Activated naive CD8-positive, alpha-beta T cell treated with anti-CD3 and anti-CD28 coated beads, Interleukin-2, amount 50 U/mL, for 16 hours (primary cell): ENCODE results near the gene AKAP12.
"Not testable (repeated sequence)": the region's sequence is repeated elsewhere in the genome, so short reads cannot be mapped to it uniquely, and the experiment has no call there.

ENCODE experiments used
- DNase-seq: peaks from one replicate; pipeline ENCODE4 v3.0.0-alpha.2; 2020; ENCODE audit warnings: low read depth, low spot score

Gene AKAP12

DNA sequence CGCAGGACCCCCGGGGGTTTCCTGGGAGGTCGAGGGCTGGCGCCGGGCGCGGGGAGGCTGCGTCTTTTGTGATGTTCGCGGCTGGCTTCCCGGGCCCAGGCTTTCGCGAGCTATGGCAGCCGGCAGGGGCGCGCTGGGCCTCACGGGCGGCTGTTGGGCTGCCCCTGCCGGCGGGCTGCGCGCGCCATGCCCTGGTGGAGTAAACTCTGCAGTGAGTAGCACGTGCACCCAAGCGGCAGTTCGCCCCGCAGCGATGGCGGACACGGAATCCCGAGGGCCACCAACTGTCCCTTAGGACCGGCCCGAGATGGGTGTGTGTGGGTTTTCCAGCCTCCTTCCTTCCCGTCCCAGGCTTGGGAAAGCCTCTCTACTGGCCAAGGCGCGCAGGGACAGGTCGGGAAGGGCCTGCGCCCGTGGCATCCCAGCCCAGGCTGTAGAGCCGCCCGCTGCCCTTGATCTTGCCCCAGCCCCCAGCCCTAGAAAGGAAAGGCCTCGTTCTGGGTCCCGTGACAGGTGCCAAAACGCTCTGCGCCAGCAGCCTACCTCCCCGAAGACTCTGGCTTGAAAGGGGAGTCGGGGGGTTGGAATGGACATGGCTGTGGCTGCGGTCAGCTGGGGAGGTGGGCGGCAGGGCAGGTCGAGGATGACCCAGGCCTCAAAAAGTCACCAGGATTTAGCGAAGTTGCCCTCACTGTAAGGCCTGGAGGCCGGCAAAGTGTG, 101.9 kb downstream of the AKAP12 start:
- no peak for DNase-seq

DNA sequence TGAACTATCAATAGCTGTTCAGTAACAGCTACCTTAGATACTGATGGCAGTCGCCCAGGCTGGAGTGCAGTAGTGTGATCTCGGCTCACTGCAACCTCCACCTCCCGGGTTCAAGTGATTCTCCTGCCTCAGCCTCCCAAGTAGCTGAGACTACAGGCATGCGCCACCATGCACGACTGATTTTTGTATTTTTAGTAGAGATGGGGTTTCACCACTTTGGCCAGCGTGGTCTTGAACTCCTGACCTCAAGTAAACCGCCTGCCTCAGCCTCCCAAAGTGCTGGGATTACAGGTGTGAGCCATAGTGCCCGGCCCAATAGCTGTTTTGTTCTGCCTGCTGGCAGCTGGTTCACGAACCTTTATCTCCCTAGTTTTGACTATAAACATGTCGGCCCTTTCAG, 103.0 kb downstream of the AKAP12 start:
- DNase-seq, result not testable (repeated sequence)

DNA sequence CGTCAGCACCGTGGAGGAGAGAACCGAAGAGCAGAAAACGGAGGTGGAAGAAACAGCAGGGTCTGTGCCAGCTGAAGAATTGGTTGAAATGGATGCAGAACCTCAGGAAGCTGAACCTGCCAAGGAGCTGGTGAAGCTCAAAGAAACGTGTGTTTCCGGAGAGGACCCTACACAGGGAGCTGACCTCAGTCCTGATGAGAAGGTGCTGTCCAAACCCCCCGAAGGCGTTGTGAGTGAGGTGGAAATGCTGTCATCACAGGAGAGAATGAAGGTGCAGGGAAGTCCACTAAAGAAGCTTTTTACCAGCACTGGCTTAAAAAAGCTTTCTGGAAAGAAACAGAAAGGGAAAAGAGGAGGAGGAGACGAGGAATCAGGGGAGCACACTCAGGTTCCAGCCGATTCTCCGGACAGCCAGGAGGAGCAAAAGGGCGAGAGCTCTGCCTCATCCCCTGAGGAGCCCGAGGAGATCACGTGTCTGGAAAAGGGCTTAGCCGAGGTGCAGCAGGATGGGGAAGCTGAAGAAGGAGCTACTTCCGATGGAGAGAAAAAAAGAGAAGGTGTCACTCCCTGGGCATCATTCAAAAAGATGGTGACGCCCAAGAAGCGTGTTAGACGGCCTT, 110.0 kb downstream of the AKAP12 start:
- DNase-seq, result no peak

DNA sequence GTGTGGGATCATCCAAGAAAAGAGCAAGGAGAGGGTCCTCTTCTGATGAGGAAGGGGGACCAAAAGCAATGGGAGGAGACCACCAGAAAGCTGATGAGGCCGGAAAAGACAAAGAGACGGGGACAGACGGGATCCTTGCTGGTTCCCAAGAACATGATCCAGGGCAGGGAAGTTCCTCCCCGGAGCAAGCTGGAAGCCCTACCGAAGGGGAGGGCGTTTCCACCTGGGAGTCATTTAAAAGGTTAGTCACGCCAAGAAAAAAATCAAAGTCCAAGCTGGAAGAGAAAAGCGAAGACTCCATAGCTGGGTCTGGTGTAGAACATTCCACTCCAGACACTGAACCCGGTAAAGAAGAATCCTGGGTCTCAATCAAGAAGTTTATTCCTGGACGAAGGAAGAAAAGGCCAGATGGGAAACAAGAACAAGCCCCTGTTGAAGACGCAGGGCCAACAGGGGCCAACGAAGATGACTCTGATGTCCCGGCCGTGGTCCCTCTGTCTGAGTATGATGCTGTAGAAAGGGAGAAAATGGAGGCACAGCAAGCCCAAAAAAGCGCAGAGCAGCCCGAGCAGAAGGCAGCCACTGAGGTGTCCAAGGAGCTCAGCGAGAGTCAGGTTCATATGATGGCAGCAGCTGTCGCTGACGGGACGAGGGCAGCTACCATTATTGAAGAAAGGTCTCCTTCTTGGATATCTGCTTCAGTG, 110.8 kb downstream of the AKAP12 start:
- no peak for DNase-seq

DNA sequence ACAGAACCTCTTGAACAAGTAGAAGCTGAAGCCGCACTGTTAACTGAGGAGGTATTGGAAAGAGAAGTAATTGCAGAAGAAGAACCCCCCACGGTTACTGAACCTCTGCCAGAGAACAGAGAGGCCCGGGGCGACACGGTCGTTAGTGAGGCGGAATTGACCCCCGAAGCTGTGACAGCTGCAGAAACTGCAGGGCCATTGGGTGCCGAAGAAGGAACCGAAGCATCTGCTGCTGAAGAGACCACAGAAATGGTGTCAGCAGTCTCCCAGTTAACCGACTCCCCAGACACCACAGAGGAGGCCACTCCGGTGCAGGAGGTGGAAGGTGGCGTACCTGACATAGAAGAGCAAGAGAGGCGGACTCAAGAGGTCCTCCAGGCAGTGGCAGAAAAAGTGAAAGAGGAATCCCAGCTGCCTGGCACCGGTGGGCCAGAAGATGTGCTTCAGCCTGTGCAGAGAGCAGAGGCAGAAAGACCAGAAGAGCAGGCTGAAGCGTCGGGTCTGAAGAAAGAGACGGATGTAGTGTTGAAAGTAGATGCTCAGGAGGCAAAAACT, 111.5 kb downstream of the AKAP12 start:
- no peak for DNase-seq

DNA sequence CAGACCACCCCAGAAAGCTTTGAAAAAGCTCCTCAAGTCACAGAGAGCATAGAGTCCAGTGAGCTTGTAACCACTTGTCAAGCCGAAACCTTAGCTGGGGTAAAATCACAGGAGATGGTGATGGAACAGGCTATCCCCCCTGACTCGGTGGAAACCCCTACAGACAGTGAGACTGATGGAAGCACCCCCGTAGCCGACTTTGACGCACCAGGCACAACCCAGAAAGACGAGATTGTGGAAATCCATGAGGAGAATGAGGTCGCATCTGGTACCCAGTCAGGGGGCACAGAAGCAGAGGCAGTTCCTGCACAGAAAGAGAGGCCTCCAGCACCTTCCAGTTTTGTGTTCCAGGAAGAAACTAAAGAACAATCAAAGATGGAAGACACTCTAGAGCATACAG, 112.0 kb downstream of the AKAP12 start:
- DNase-seq, result no peak

DNA sequence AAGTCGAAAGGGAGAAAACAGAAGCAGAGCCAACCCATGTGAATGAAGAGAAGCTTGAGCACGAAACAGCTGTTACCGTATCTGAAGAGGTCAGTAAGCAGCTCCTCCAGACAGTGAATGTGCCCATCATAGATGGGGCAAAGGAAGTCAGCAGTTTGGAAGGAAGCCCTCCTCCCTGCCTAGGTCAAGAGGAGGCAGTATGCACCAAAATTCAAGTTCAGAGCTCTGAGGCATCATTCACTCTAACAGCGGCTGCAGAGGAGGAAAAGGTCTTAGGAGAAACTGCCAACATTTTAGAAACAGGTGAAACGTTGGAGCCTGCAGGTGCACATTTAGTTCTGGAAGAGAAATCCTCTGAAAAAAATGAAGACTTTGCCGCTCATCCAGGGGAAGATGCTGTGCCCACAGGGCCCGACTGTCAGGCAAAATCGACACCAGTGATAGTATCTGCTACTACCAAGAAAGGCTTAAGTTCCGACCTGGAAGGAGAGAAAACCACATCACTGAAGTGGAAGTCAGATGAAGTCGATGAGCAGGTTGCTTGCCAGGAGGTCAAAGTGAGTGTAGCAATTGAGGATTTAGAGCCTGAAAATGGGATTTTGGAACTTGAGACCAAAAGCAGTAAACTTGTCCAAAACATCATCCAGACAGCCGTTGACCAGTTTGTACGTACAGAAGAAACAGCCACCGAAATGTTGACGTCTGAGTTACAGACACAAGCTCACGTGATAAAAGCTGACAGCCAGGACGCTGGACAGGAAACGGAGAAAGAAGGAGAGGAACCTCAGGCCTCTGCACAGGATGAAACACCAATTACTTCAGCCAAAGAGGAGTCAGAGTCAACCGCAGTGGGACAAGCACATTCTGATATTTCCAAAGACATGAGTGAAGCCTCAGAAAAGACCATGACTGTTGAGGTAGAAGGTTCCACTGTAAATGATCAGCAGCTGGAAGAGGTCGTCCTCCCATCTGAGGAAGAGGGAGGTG, 112.9 kb downstream of the AKAP12 start:
- no peak for DNase-seq

DNA sequence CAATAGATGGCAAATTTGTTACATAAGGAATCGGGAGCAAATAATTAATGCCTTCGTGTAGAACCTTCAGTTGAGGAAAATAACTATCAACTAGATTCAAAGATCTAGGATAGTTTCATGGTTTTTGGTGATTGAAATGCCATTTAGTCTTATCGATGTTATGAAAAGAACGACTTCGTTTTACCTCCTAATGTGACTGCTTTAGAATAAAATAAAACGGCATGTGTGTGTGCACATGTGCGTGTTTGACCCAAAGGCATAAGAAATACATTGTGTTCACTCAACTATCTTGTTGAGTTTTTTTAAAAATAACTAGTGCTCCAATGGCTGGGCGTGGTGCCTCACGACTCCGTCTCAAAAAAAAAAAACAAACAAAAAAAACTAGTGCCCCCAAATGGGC, 114.0 kb downstream of the AKAP12 start:
- DNase-seq, result no peak

DNA sequence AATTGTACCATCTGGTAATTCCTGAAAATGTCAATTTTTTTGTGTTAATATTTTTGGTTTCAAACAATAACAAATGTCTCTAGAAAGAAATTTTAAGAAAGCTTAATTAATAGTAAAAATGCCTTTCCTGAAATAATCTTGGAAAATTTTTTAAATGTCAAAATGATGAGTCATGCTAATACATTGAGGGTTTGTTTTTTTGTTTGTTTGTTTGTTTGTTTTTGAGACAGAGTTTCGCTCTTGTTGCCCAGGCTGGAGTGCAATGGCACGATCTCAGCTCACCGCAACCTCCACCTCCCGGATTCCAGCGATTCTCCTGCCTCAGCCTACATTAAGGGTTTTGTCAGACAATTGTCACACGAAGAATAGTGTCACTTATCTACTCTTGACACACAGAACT, 117.2 kb downstream of the AKAP12 start:
- DNase-seq, result not testable (repeated sequence)

DNA sequence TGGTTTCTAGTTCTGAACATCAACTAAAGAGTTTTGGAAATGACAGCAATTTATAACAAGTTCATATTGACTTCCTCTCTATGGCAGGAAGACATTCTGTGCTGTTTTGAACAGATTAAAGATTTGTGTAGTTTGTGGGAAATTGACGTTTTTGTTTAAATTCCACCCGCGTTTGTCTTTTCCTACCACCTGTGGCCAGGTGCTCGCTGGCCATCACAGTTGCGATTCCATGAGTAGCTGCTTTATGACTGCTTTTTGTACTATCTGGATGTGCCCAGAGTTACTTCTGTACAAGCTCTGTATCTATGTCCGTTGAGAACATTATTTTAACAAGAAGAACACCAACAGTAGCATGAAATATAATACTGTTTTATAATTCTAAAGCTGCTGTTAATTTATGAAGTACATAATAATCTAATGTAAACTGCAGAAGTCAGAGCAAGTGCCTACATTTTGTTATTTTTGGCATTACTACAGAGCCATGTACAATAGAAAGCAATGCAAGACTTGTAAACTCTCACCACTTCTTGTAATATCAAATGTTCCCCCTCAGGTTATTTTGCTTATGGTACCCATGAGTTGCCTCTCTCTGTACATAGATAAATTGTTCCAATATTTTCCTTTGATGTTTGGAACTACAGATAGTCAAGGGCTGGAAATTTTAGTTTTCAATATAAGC, 118.1 kb downstream of the AKAP12 start:
- no peak for DNase-seq

DNA sequence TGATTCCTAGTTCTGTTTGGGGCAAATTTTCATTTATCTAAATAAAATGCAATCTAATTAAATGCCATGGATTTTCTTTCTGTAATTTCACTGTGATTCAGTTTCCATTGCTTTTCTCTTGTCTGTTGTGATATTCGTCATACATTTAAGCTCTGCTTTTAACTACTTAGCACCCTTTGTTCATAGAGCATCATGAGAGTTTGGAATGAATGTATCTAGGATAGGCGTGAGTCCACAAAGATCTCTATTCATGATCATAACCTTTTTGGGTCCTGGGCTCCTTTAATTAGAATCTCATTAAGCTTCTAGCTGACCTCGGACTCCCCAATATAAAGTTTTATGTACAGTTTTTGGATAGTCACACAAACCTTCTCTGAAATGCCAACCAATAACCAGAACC, 118.7 kb downstream of the AKAP12 start:
- DNase-seq, result no peak

DNA sequence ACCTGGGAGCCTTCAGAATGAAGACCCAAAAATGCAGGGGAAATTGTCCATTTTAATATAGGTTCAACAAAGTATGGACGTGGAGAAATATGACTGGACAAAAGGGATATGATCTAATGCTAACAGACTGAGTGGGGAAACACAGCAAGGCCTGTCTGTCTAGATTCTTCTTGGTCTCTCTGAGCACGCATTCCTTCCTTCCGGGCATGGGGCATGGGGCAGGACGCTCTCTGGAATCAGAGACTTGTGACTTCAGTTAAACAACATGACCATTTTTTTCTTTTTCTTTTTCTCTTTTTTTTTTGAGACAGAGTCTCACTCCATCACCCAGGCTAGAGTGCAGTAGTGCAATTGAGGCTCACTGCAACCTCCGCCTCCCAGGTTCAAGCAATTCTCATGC, 119.7 kb downstream of the AKAP12 start:
- DNase-seq, result no peak

DNA sequence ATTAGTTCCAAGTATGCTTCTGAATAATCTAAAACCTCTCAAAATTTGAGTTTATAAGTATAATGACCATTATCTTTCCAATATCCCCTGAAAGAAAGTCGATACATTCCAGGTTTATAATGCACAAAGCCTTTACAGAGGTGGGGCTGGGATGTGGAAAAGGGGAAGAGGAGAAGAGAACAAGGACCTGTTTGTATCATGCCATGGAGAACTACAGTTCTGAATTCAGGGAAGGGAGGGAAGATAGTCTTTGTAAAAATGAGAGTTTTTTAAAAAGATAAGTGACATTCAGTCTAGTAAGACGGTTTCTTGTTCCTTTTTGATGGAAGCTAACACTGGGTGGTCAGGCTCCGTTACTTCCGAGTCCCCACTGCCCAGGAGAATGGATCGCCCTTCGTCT, 125.5 kb downstream of the AKAP12 start:
- DNase-seq, result no peak

DNA sequence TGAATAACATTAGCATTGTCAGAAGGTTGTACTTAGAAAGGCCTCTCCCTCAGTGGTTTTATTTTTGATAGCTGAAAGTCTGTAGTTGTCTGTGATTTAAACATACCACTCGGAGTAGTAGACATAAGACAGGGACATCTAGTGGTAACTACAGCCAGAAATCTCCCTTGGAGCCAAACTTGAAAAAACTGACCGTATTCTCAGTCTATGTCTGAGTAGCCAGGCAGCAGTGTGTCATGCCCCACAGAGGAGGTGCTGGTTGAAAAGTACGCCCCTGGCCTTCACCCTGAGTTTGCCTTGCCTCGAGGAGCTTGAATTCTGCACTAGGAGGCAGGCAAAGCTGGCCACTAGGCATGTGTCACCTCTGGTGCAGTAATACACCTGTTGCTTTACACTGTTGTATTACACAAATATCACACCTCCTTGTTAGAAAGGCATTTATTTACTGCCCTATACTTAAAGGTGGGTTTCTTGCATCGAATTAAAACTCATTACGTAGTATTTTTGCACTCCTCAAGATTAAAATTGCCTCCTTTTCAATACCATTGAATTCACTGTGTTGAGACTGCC, 130.8 kb downstream of the AKAP12 start:
- no peak for DNase-seq

DNA sequence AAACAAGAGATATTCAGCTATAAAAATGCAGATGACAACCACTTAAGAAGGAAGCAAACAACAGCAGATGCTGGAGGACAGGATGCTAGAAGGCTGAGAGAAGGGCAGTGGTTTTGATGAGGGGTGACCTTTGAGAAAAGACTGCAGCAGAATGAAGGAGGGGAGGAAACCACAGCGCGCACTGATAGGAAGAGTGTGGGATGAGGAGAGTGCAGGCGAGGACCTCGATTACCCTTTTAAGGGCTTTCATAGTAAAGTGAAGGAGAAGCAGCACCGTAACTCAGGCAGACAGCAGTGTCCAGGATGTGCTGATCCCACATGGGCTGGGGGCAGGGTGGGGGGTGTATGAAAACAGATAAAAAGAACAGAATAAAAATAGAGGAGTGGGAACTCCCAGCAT, 132.4 kb downstream of the AKAP12 start:
- DNase-seq, result no peak

DNA sequence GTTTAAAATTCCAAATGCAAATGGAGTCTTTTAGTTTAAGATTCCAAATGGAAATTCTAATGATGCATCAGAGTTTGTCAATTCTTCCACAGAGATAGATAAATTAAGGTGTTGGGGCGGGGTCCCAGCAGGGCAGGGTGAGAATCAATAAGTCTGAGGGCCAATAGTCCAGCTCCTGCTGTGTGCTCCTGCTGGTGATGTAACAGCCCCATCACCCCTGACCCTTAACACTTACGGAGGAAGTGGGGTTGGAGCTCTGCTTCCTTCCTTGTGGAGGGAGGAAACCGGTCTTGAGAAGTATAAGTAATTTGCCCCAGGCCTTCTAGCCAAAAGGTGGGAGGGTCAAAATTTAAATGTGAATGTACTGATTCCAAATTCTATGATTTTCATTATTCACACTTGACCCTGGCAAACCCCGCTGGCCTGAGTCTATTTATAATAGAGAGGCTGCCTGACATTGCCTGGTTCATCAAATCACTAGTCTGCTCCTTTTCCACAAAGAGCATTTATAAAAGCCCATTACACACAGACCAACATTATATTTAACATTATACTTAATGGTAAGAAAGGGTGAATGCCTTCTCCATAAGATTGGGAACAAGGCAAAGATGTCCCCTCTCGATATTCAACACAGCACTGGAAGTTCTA, 134.4 kb downstream of the AKAP12 start:
- no peak for DNase-seq

DNA sequence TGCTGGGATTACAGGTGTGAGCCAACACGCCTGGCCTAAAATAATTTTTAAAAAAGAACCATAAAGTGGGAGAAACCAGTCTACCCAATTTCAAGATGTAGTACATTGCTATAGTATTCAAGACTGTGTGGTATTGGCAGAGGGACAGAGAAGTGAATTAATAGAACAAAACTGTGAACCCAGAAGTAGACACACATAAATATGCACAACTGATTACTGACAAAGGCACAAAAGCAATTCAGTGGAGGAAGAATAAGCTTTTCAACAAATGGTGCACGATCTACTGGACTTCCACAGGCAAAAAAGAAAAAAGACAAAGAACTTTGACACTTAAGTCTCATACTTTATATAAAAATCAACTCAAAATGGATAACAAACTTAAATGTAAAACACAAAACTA, 136.1 kb downstream of the AKAP12 start:
- DNase-seq, result no peak

DNA sequence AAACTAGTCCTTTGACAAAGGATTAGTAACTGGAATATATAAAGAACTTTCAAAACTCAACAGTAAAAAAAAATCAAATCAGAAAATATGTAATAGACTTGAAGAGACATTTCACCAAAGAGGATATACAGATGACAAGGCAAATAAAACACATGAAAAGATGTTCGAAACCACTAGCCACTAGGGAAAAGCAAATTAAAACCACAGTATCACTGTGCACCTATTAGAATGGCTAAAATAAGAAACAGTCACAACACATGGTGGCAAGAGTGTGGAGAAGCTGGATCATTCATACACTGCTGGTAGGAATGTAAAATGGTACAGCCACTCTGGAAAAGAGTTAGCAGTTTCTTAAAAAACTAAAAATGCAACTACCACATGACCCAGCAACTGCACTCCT, 136.7 kb downstream of the AKAP12 start:
- no peak for DNase-seq

DNA sequence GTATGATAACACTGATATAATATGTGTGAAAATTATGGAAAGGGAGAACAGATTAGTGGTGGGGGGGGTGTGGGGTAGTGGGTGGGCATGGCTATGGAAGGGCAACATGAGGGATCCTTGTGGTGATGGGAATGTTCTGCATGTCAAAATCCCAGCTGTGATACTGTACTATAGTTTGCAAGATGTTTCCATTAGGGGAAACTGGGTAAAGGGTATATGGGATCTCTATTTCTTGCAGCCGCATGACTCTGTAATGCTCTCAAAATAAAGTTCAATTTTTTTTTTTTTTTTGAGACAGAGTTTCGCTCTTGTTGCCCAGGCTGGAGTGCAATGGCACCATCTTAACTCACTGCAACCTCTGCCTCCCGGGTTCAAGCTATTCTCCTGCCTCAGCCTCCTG, 137.3 kb downstream of the AKAP12 start:
- DNase-seq, result no peak
